ENCODE data around the gene SLC25A41. TPM values are rescaled to one million over a fixed set of nuclear protein-coding genes. Genes with fewer than 3 reads are reported as not detected.

SLC25A41 gene
- total RNA-seq, 2 donors from 2014 or later = not detected

Other genes with a start within 250 kb of the SLC25A41 start
- gene MLLT1, start 153.8 kb downstream of the SLC25A41 start, total RNA-seq = 100 to 1,000 TPM in 1 of 2 donors, 10 to 100 TPM in 1; 44.7 to 104 TPM
- not detected for gene ACER1, start 100.2 kb downstream of the SLC25A41 start, total RNA-seq
- gene CLPP, start 72.2 kb downstream of the SLC25A41 start, total RNA-seq = 100 to 1,000 TPM; 115 to 146 TPM
- gene ALKBH7, start 61.0 kb downstream of the SLC25A41 start, total RNA-seq = 10 to 100 TPM; 29.2 to 31.3 TPM
- 1 to 10 TPM; 1.8 to 1.9 TPM for gene PSPN, start 57.8 kb downstream of the SLC25A41 start, total RNA-seq
- gene GTF2F1, start 40.6 kb downstream of the SLC25A41 start, total RNA-seq = 10 to 100 TPM; 71.1 to 72.6 TPM
- gene KHSRP, start 9.0 kb downstream of the SLC25A41 start, total RNA-seq = 100 to 1,000 TPM; 260 to 386 TPM
- gene SLC25A23, start 26.0 kb upstream of the SLC25A41 start, total RNA-seq = 10 to 100 TPM in 1 of 2 donors, 1 to 10 TPM in 1; 5.4 to 10.5 TPM
- gene CRB3, start 30.5 kb upstream of the SLC25A41 start, total RNA-seq = not detected
- gene DENND1C, start 48.0 kb upstream of the SLC25A41 start, total RNA-seq = 100 to 1,000 TPM in 1 of 2 donors, 10 to 100 TPM in 1; 73.6 to 131 TPM
- gene TUBB4A, start 68.5 kb upstream of the SLC25A41 start, total RNA-seq = 1 to 10 TPM; 1.4 to 3.2 TPM
- 1 to 10 TPM; 3.4 to 3.8 TPM for gene TNFSF9, start 97.3 kb upstream of the SLC25A41 start, total RNA-seq
- gene CD70, start 157.4 kb upstream of the SLC25A41 start, total RNA-seq = 10 to 100 TPM; 10.6 to 26.1 TPM
- 10 to 100 TPM in 1 of 2 donors, 1 to 10 TPM in 1; 4.5 to 11.3 TPM for gene TNFSF14, start 236.4 kb upstream of the SLC25A41 start, total RNA-seq

All from natural killer cell treated with Interleukin-12 subunit alpha and Interleukin-12 subunit beta and Interleukin-15 and Interleukin-18, amount 100 ng/mL, for 72 hours (primary cell).